ENCODE measurements around the gene NEIL1.
"Not testable (repeated sequence)": the region's sequence is repeated elsewhere in the genome, so short reads cannot be mapped to it uniquely, and the experiment has no call there.

The NEIL1 gene

DNA sequence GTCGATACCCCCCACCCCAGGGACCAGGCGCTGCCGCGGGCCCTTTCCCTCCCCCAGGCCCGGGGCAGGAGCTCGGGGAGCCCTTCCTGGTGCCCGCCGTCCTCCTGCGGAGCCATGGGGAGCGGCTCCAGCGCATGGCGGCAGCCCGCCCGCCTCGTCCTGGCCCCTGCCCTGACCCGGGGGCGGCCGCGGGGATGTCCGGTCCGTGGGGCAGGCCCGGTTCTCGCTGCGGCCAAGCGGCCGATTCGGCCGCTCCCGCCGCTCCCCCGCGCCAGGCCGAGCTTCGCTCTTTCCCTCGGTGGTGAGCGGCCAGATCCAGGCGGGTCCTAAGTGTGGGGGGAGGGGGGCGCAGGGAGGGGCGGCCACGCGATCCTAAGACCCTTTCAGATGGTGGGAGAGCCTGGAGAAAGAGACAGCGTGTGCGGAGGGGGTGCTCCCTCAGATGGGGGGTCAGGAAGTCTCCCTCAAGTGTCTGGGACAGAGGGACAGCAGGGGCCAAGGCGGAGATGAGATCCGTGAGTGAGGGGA, 1.3 kb downstream of the NEIL1 start:
- Histone ChIP-seq H3K4me1 (ENCODE audit: control insufficient read depth, low read length) (peaks cover 68% of the 10 kb centered on the region), H3K9me2 (replicated peaks; ENCODE audit: control insufficient read depth, low read length) (no peaks in the 10 kb centered on the region), H3K4me2 (ENCODE audit: low read length) (peak overlapping the region; percentile 85), H3K79me2 (ENCODE audit: control insufficient read depth, low read length) (peaks cover 32% of the 10 kb centered on the region), H3F3A (ENCODE audit: control insufficient read depth, insufficient read depth) (peaks cover 23% of the 10 kb centered on the region), H3K9me3 (ENCODE audit: control insufficient read depth, insufficient read depth, low read length) (peaks cover 5% of the 10 kb centered on the region; the same call in 1 of the 2 replicates), H4K20me1 (ENCODE audit: control insufficient read depth, insufficient read depth, low read depth, low read length) (no peaks in the 10 kb centered on the region), H3K4me3 (ENCODE audit: low read length) (peak overlapping the region; percentile 98), H3K27me3 (ENCODE audit: control insufficient read depth, low read length) (no peaks in the 10 kb centered on the region), H3K36me3 (ENCODE audit: control insufficient read depth, low read length) (peaks cover 56% of the 10 kb centered on the region), H3K27ac (ENCODE audit: low read depth, low read length) (peak overlapping the region; percentile 95)
- TF ChIP-seq, protein P1, sequence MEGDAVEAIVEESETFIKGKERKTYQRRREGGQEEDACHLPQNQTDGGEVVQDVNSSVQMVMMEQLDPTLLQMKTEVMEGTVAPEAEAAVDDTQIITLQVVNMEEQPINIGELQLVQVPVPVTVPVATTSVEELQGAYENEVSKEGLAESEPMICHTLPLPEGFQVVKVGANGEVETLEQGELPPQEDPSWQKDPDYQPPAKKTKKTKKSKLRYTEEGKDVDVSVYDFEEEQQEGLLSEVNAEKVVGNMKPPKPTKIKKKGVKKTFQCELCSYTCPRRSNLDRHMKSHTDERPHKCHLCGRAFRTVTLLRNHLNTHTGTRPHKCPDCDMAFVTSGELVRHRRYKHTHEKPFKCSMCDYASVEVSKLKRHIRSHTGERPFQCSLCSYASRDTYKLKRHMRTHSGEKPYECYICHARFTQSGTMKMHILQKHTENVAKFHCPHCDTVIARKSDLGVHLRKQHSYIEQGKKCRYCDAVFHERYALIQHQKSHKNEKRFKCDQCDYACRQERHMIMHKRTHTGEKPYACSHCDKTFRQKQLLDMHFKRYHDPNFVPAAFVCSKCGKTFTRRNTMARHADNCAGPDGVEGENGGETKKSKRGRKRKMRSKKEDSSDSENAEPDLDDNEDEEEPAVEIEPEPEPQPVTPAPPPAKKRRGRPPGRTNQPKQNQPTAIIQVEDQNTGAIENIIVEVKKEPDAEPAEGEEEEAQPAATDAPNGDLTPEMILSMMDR (IDR thresholded peaks at IDR 0.05; ENCODE audit: low read depth, low read length, poor library complexity, severe bottlenecking) = no peak
- TF ChIP-seq EZH2phosphoT487 (IDR thresholded peaks at IDR 0.05; ENCODE audit: borderline replicate concordance, low read length) = no peak

DNA sequence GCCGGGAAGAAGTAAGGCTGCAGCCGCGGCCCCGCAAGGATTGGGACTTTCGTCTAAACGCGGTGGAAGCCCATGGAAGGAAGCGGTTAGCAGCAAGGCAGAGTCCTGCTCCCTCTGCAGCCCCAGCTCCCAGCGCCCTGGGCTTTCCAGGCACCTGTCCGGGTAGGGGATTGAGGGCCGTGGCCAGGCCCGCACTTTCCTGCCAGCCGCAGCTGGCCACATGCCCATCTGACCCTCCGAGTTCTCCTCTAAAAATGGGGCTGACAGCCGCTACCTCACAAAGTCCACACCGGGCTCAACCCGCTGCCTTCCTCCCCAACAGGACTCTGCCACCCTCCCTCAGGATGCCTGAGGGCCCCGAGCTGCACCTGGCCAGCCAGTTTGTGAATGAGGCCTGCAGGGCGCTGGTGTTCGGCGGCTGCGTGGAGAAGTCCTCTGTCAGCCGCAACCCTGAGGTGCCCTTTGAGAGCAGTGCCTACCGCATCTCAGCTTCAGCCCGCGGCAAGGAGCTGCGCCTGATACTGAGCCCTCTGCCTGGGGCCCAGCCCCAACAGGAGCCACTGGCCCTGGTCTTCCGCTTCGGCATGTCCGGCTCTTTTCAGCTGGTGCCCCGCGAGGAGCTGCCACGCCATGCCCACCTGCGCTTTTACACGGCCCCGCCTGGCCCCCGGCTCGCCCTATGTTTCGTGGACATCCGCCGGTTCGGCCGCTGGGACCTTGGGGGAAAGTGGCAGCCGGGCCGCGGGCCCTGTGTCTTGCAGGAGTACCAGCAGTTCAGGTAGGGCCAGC, 1.9 kb downstream of the NEIL1 start:
- Histone ChIP-seq H3K27ac (ENCODE audit: low read depth, low read length) (peak overlapping the region; percentile 95), H3K4me2 (ENCODE audit: low read length) (peak overlapping the region; percentile 85), H3K4me3 (ENCODE audit: low read length) (peak overlapping the region; percentile 98), H3K4me1 (ENCODE audit: control insufficient read depth, low read length) (peaks cover 65% of the 10 kb centered on the region), H3K27me3 (ENCODE audit: control insufficient read depth, low read length) (no peaks in the 10 kb centered on the region), H3K9me2 (replicated peaks; ENCODE audit: control insufficient read depth, low read length) (no peaks in the 10 kb centered on the region), H3K9me3 (ENCODE audit: control insufficient read depth, insufficient read depth, low read length) (peaks cover 5% of the 10 kb centered on the region; the same call in 1 of the 2 replicates), H4K20me1 (ENCODE audit: control insufficient read depth, insufficient read depth, low read depth, low read length) (no peaks in the 10 kb centered on the region), H3K79me2 (ENCODE audit: control insufficient read depth, low read length) (peaks cover 32% of the 10 kb centered on the region), H3K36me3 (ENCODE audit: control insufficient read depth, low read length) (peaks cover 62% of the 10 kb centered on the region), H3F3A (ENCODE audit: control insufficient read depth, insufficient read depth) (peaks cover 21% of the 10 kb centered on the region)
- TF ChIP-seq EZH2phosphoT487 (IDR thresholded peaks at IDR 0.05; ENCODE audit: borderline replicate concordance, low read length) = no peak
- TF ChIP-seq, protein P1 (IDR thresholded peaks at IDR 0.05; ENCODE audit: low read depth, low read length, poor library complexity, severe bottlenecking) = no peak

DNA sequence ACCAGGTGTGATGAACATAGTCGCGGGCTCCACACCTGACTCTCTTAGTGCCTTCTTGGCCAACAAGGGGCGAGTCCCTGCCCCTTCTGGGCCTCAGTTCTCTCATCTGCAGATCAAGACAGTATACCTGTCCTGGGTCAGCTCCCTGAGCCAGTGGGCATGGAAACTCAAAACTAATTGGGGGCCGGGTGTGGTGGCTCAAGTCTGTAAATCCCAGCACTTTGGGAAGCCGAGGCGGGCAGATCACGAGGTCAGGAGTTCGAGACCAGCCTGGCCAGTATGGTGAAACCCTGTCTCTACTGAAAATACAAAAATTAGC, 2.5 kb downstream of the NEIL1 start:
- H3K27ac ChIP-seq (ENCODE audit: low read depth, low read length) = peak overlapping the region; percentile 95

More for the DNA sequence above, 2.5 kb downstream of the NEIL1 start:
- Histone ChIP-seq H3F3A (ENCODE audit: control insufficient read depth, insufficient read depth) (peaks cover 21% of the 10 kb centered on the region), H3K79me2 (ENCODE audit: control insufficient read depth, low read length) (peaks cover 32% of the 10 kb centered on the region), H3K36me3 (ENCODE audit: control insufficient read depth, low read length) (peaks cover 67% of the 10 kb centered on the region), H3K4me1 (ENCODE audit: control insufficient read depth, low read length) (peaks cover 60% of the 10 kb centered on the region), H3K4me3 (ENCODE audit: low read length) (peak overlapping the region; percentile 98), H3K4me2 (ENCODE audit: low read length) (peak overlapping the region; percentile 85)
- H3K9me3 ChIP-seq (ENCODE audit: control insufficient read depth, insufficient read depth, low read length); H3K27me3 ChIP-seq (ENCODE audit: control insufficient read depth, low read length); H3K9me2 ChIP-seq (replicated peaks; ENCODE audit: control insufficient read depth, low read length); H4K20me1 ChIP-seq (ENCODE audit: control insufficient read depth, insufficient read depth, low read depth, low read length): not testable (repeated sequence)

Measured in DOHH2 (cell line).